Stimulated activated CD8-positive, alpha-beta memory T cell treated with anti-CD3 and anti-CD28 coated beads, Interleukin-15, amount 100 ng/mL, for 4 hours (primary cell): ENCODE data around the gene BLM.
"Not testable (repeated sequence)": the region's sequence is repeated elsewhere in the genome, so short reads cannot be mapped to it uniquely, and the experiment has no call there.

Experiments used
- DNase-seq, 2 donors: peaks; one replicate each; pipeline ENCODE4 v3.0.0-alpha.2; 2020; ENCODE audit warnings: low read depth in 2 of 2

The BLM gene

DNA sequence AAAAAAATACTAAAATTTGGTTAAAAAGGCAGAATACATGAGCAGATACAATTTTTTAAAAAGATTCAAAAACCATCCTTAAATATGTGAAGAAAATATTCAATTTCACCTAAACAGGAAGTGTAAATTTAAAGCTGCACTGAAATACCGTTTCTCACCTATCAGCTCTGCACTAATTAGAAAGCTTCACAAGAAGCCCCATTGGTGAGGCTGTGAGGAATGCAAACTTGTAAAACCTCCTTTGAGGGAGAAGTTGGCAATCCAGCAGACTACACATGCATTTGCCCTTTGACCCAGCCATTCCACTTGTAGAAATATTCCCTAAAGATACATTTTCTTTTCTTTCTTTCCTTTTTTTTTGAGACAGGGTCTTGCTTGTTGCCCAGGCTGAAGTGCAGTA, 18.8 kb downstream of the BLM start:
- DNase-seq = no peak

DNA sequence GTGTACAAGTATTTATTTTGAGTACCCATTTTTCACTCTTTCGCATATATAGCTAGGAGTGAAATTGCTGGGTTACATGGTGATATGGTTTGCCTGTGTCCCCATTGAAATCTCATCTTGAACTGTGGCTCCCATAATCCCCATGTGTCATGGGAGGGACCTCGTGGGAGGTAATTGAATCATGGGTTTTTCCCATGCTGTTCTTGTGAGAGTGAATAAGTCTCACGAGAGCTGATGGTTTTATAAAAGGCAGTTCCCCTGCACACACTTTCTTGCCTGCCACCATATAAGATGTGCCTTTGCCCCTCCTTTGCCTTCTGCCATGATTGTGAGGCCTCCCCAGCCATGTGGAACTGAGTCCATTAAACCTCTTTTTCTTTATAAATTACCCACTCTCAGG, 23.4 kb downstream of the BLM start:
- not testable (repeated sequence) for DNase-seq

DNA sequence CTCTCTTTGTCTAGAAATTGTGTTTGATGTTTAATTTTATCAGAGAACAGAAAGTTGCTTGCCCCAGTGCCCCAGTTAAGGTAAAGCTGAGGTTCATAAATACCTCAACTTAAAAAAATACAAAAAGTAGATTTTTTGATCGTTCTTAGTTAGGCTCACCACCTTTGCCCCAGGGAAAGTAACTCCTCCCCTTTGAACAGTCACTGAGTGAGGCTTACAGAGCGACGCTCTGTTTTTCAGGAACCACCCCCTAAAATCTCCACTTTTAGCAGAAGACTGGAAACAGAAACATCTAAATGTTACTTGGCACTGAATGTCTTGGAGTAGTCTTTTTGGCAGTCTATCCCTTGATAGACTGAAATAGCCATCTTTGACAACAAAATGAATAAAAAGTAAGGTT, 24.9 kb downstream of the BLM start:
- DNase-seq = no peak

DNA sequence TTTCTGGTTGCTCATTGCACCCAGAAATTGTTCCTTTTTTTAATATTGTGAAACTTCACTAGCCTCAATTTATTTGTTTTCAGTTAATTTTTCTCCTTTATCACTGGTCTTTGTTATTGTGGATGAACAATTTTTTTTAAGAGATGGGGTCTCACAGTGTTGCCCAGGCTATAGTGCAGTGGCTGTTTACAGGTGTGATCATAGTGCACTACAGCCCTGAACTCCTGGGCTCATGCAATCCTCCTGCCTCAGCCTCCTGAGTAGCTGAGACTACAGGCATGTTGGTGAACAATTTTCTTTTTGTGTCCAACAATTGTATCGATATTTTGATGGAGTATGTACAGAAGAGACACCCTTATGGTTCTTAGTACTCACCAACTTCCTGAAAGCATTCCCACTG, 26.3 kb downstream of the BLM start:
- DNase-seq = no peak

DNA sequence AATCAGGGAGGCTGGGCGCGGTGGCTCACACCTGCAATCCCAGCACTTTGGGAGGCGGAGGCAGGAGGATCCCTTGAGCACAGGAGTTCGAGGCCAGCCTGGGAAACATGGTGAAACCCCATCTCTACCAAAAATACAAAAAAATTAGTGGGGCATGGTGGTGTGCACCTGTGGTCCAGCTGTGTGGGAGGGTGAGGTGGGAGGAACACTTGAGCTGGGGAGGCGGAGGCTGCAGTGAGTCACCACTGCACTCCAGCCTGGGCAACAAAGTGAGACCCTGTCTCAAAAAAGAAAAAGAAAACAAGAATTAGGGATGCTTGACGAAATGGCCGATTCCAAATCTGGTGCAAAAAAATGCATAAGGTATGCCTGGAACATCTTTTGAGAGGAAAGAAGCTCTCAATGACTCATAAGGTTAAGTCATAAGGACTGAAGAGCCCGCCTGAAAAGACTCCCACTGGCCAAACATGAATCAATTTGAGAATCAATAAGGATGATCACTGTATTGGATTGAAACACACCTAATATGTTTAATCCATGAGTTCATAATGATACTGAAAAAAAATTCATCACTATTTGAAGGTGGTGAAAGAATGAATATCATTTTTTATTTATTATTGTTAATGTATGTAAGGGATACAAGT, 27.7 kb downstream of the BLM start:
- DNase-seq = no peak

DNA sequence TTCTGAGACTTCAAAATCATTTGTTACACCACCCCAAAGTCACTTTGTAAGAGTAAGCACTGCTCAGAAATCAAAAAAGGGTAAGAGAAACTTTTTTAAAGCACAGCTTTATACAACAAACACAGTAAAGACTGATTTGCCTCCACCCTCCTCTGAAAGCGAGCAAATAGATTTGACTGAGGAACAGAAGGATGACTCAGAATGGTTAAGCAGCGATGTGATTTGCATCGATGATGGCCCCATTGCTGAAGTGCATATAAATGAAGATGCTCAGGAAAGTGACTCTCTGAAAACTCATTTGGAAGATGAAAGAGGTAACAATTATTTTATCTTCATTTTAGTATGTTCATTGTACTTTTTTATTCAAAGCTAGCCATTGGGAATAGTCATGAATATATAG, 32.6 kb downstream of the BLM start:
- no peak for DNase-seq

DNA sequence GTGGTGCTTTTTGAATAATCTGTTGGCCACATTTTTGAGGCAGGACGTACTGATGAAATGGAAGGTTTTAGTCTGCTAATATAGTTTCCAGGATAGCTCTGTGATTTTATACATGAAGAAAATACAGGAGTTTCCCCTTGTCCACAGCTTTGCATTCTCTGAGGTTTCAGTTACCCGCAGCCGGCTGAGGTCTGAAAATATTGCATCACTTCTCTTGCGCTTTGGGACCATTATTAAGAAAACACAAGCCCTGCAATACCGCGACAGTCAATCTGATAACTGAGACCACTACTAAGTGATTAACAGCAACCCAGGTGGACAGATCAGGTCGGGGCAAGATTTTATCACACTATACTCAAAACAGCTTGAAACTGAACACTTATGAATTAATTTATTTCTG, 33.0 kb downstream of the BLM start:
- DNase-seq = no peak

DNA sequence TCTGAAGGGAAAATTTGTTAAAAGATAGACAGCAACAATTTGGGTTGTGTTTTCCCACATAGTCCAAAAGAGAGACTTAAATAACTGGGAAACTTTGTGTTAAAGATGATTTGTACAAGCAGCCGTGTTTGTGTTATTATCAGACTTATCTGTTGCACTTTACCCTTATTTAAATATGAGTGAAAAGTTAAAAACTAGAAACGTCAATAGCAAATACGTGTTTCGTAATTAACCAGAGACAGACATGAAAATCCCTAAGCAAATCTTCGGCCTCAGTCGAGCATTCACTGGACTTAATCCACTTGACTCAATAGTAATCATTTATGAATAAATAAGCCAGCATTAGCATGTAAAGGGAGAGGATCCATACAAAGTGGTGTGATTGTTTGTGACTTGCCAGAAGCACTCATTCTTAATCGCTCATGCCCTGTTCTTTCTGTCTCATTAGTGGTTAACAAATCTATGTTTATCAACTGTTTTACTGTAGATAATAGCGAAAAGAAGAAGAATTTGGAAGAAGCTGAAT, 34.2 kb downstream of the BLM start:
- no peak for DNase-seq

DNA sequence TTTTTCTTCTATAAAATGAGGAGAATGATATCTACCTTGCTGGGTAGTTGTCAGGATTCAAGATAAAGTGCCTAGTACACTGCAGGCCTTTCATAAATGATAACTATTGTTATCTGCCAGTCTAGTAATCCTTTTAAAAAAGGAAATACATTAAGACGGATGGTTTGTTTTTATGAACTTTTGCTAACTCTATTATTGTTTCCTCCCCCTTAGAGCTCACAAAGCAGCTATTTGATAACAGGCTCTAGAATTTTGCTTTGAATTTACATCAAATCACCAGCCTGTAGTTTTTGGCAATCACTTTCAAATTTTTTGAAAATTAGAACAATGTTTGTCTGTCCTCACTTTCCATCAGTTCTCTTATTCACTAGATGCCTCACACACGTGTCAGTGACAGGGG, 39.8 kb downstream of the BLM start:
- DNase-seq = no peak

DNA sequence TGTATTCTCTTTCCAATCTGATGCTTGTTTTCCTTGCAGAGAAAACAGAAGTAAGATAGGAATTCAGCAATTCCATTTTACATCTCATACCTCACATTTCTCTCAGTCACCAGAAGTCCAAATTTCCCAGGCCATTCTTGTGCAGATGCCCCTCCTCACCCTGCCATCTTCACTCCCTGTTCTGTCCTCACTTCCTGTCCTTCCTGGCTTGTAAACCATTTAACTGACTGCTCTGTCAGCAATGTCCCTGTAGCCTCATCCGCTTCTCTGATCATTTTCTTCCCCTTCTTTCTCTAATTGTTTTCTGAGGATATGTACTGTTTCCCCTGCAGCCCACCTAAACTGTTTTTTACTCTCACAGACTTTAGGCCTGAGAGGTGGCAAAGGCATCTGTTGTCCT, 40.3 kb downstream of the BLM start:
- no peak for DNase-seq

DNA sequence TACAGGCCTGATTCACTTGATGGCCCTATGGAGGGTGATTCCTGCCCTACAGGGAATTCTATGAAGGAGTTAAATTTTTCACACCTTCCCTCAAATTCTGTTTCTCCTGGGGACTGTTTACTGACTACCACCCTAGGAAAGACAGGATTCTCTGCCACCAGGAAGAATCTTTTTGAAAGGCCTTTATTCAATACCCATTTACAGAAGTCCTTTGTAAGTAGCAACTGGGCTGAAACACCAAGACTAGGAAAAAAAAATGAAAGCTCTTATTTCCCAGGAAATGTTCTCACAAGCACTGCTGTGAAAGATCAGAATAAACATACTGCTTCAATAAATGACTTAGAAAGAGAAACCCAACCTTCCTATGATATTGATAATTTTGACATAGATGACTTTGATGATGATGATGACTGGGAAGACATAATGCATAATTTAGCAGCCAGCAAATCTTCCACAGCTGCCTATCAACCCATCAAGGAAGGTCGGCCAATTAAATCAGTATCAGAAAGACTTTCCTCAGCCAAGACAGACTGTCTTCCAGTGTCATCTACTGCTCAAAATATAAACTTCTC, 43.6 kb downstream of the BLM start:
- no peak for DNase-seq

DNA sequence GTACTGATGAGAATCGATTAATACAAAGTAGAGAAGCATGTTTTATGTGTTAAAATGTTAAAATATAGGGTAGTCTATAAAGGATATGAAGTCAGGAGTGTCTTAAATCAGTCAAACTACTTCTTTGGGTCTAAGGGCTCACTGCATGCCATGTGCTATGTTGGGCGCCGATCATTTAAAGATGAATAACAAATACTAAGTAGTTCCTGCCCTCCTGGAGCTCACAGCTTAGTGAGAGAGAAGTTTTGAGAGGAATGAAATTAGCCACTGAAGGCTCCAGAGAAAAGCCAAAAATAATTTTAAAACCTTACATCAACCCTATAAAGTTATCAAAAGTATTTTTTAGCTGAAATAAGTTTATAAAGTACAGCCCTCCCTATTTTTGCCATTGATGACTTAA, 44.5 kb downstream of the BLM start:
- DNase-seq = no peak

DNA sequence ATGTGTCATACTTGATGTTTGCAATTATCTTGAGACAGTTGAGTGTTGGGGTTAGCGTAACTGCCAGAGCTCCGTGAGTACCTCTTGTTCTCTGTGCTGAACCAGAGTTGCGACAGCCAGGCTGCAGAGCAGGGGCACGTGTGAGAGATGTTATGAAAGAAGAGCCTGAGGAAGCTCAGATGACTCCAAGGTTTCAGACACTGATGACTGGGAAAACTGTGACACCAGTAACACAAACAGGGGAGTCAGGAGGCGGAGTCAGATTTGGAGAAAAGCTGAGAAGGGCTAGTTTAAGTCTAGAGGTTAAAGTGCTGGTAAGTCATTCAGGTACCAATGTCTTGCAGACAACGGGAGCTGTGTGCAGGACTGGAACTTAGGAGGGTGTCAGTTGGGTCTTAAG, 45.0 kb downstream of the BLM start:
- DNase-seq = no peak

DNA sequence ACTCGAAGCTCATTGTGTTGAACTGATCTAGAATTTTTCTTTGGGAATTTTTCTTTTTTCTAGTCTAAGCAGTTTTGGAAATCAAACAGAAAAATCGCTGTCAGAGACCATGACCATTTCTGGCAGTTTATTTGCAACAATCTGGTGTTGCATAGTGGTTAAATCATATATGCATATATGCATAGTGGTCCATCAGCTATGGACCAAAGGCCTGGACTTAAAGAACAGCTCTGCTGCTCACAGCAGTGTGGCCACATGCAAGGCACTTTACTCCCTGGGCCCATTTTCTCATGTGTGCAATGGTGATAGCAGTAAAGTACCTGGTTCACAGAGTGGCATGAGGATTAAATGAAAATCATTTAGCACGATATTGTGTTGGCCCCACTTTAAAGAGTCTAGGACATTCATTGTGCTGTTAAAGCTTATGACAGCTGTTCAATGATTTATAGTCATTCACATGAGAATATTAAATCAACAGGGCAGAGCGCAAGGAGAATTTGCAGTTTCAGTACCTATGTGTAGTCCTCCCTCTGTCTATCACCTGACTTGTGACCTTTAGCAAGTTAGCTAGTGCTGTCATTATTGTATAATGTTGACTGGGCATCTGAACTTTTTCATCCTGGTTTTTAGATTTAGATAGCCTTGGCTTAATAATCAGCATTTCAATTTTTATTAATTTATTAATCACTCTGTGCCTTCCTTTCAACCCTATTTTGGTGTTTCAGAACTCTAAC, 46.4 kb downstream of the BLM start:
- DNase-seq = no peak

DNA sequence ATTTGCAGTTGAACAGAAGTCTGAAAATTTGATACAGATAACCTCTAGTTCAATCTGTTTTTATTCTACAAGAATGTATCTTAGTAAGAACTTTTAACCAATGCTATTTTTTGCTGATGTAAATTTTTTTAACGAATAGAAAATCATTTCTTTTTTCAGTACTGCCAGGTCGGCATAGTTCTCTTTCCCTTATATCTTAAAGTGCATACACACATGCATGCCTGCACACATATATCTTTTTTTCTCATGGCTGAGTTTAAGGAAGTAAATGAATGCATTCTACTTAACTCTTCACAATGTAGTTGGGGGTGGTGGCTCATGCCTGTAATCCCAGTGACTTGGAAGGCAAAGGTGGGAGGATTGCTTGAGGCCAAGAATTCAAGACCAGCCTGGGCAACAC, 48.4 kb downstream of the BLM start:
- no peak for DNase-seq

DNA sequence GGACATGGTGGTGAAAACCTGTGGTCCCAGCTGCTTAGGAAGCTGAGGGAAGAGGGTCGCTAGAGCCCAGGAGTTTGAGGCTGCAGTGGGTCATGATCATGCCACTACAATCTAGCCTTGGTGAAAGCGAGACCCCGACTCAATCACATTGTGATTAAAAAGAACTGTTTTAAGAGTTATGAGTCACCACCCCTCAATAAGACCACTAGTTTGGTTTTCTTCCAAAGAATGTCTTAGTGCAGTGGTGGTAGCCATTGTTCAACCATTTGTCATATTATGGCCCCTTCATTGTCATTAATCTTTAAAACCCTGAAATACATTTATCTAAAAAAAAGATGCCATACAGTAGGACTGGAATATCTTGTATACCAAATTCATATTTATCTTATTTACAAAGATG, 48.8 kb downstream of the BLM start:
- DNase-seq = no peak

DNA sequence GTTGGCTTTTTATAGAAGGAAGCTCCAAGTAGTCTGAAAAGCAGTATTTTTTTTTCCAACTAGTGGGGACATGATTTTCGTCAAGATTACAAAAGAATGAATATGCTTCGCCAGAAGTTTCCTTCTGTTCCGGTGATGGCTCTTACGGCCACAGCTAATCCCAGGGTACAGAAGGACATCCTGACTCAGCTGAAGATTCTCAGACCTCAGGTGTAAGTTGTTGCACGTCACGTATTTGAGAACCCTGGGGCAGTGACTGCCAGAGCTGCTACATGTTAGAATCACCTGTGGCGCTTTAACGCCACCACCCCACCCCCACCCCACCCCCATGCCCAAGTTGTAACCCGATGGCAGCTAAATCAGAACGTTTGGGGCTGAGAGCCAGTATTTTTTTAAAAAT, 52.2 kb downstream of the BLM start:
- no peak for DNase-seq

DNA sequence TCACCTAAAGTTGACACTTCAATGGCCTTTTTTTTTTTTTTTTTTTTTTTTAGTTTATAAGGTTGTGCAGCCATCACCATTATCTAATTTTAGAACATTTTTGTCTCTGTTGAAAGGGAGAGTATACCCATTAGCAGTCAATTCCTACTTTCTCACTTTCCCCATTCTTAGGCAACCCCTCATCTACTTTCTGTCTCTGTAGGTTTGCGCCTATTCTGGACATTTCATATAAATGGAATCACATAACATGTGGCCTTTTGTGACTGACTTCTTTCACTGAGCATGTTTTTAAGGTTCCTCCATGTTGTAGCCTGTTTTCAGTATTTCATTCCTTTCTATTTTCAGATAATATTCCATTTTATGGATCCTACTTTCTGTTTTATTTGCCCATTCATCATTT, 56.3 kb downstream of the BLM start:
- no peak for DNase-seq

DNA sequence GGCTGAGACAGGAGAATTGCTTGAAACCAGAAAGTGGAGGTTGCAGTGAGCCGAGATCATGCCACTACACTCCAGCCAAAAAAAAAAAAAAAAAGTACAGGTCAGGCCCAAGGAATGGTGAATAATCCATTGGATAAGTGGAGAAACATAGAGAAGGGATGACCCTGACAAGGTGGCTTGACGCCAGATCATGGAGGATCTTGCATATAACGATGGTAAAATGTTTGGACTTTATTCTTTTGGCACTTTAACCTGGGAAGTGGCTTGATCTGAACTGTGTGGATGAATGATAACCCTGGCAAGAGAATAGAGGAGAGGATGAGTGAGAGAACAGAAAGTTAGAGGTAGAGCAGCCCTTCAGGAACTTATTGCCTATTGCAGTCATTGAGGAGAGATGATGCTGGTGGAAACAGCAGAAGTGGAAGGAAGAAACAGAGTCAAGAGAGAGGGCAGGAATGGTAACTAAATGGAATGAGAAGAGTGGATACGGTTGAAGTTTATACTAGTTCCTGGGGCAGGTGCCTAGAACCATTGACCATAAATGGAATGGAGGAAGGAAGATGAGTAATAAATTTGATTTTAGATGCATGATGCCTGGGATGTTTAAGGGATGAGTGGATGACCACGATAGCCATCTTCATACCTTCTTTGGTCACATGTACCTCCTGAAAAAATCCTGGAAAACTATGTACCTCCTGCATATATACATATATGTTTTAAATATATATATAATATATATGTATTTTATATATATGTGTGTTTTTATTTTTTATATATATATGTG, 57.8 kb downstream of the BLM start:
- DNase-seq = no peak

DNA sequence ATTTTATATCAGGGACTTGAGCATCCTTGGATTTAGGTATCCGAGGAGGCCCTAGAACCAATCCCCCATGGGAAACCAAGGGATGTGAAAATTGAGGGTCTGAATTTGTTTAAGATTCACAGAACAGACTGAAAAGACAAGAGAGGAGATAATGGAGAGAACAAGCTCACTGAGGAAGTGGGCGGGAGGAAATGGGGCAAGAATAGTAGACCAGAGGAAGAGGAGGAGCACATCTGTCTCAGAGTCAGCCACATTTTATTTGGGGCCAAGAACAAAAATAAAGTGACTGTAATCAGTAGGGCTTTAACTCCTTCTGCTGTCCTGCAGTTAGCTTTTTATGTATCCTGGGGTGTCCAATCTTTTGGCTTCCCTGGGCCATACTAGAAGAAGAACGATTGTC, 63.8 kb downstream of the BLM start:
- no peak for DNase-seq

DNA sequence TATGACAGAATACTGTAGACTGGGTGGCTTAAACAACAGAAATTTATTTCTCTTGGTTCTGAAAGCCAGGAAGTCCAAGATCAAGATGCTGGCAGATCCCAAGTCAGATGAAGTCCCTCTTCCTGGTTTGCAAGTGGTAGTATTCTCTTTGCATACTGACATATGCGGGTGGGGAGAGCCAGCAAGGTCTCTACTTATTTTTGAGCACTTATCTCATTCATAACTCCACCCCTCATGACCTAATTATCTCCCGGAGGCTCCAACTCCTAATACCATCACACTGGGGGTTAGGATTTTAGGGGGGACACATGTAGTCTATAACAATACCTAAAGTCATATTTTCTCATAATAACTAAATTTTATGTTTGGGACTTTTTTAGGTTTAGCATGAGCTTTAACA, 65.3 kb downstream of the BLM start:
- no peak for DNase-seq

DNA sequence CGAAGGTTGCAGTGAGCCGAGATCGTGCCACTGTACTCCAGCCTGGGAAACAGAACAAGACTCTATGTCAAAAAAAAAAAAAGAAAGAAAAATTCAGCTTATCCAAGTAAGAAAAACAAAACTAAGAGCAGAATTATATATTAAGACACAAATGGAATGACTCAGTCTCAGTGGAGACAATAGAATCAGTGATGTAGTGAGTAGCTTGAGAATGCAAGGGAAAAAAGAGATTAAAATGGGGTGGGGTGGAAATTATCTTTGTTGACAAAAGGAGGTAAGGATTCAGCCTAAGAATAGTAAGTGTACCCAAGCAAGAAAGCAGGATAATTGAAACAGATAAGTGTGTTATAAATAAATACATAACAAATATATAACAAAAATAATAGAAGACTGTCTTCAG, 70.7 kb downstream of the BLM start:
- DNase-seq = no peak

DNA sequence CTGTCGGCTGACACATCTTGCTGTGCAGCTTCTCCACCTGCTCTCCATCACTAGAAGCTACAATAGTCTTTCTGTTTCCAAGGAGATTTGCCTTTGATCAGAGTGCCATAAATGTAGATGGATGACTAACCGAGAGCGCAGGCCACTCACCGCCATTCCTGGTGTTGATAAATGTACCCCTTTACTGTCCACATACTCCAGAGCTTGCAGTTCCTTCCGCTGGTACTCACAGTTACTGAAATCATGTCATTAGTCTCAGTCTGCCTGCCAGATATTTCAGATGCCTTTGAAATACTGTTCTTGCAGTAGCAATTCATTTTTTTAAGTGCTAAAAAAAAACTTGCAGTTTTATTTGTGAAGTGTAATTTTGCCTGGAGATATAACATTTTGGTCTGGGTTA, 72.3 kb downstream of the BLM start:
- DNase-seq = no peak
